Measurements from ENCODE around the gene RNF220. TPM values are rescaled to one million over a fixed set of nuclear protein-coding genes. Genes with fewer than 3 reads are reported as not detected.
A peak's percentile ranks its signal among the peaks of the same experiment; 100 is the strongest.

Gene RNF220
- total RNA-seq, 4 donors from 2014 or later: 45.8 to 169 (median 89.4) TPM

DNA sequence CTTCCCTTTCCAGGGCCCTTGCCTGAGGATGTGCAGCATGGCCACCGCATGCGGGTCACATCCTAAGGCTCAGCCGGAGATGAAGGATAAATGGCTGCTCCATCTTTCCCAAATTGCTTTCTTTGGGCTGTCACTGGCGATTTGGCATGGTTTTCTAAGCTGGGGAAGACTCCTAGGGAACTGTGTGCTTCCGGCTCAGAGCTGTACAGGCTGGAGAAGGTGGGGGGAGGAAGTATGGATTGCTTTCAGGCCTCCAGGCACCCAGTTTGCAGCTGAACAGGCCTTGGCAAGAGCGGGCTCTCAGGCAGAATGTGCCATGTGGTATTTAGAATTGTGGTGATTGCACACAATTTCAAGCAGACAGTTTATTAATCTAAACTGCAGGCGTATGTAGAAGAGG lies 220.3 kb downstream of the RNF220 start:
- in situ Hi-C loops (cut with MboI; ENCODE audit: low pct_ligation_motif_present in 1 of 4, low pct_unique_long_range_greater_than_20kb in 1 of 4, low sequenced_read_pairs in 3 of 4) (no loop called here), intact Hi-C loops (cut with DNase I; ENCODE audit: low total_unique reads) (no loop called here)
- Histone ChIP-seq H3K4me3 (no peak overlapping the region), H3K9me3 (no peaks in the 10 kb centered on the region), H3K27me3 (no peaks in the 10 kb centered on the region), H3K4me1 (no peaks in the 10 kb centered on the region), H3K36me3 (no peaks in the 10 kb centered on the region), H3K27ac (no peak overlapping the region)
- no peak for DNase-seq
- whole genome bisulfite sequencing, 2 donors (ENCODE audit: low coverage in 1 of 2): 91% methylated on average over 7 of the region's 7 CpGs; no CpG with 5 or more reads in 1 of the 2 donors
- no peak for TF ChIP-seq POLR2AphosphoS5 (IDR thresholded peaks at IDR 0.05)
- no peak for TF ChIP-seq EP300 (IDR thresholded peaks at IDR 0.05; ENCODE audit: low read depth)
- TF ChIP-seq, protein P1, sequence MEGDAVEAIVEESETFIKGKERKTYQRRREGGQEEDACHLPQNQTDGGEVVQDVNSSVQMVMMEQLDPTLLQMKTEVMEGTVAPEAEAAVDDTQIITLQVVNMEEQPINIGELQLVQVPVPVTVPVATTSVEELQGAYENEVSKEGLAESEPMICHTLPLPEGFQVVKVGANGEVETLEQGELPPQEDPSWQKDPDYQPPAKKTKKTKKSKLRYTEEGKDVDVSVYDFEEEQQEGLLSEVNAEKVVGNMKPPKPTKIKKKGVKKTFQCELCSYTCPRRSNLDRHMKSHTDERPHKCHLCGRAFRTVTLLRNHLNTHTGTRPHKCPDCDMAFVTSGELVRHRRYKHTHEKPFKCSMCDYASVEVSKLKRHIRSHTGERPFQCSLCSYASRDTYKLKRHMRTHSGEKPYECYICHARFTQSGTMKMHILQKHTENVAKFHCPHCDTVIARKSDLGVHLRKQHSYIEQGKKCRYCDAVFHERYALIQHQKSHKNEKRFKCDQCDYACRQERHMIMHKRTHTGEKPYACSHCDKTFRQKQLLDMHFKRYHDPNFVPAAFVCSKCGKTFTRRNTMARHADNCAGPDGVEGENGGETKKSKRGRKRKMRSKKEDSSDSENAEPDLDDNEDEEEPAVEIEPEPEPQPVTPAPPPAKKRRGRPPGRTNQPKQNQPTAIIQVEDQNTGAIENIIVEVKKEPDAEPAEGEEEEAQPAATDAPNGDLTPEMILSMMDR (IDR thresholded peaks at IDR 0.05): no peak
- TF ChIP-seq POLR2A (IDR thresholded peaks at IDR 0.05): no peak

DNA sequence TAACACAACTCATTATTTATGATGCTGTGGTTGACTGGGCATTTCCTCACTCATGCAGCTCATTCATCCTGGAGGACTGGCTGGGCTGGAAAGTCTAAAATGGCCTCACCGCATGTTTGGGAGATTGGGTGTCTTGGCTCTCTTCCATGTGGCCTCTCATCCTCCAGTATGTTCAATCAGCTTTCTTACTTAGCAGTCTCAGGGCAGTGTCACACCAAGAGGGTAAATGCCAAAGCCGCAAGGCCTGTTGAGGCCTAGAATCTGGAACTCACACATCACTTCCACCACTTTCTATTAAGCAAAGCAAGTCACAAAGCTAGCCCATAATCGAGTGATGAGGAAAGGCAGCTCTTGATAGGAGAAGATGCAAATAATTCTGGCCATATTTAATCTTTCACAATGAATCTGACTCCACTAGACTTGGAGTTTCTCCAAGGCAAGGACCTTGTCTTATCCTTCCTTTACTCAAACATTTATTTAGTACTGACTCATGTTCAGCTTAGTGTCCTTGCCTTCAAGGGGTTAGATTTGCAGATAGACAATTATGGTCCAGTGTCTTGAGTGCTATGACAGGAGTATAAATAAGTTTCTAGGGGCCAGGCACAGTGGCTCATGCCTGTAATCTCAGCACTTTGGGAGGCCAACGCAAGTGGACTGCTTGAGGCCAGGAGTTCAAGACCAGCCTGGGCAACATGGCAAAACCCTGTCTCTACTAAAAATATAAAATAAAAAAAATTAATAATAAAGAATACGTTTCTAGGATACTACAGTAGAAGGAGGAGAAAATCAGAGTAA lies 224.1 kb downstream of the RNF220 start:
- Histone ChIP-seq H3K4me3 (no peak overlapping the region), H3K27ac (no peak overlapping the region), H3K9me3 (no peaks in the 10 kb centered on the region), H3K36me3 (no peaks in the 10 kb centered on the region), H3K4me1 (peaks cover 6 to 24% (median 16%) of the 10 kb centered on the region in 4 donors), H3K27me3 (no peaks in the 10 kb centered on the region)
- WGBS, 2 donors (ENCODE audit: low coverage in 1 of 2): 87 to 96% methylated on average over 3 to 5 of the region's 5 CpGs
- DNase-seq: no peak
- in situ Hi-C loops (cut with MboI; ENCODE audit: low pct_ligation_motif_present in 1 of 4, low pct_unique_long_range_greater_than_20kb in 1 of 4, low sequenced_read_pairs in 3 of 4): no loop called here
- intact Hi-C loops (cut with DNase I; ENCODE audit: low total_unique reads): no loop called here
- TF ChIP-seq, protein P1 (IDR thresholded peaks at IDR 0.05): no peak
- TF ChIP-seq POLR2A (IDR thresholded peaks at IDR 0.05) (no peak), EP300 (IDR thresholded peaks at IDR 0.05; ENCODE audit: low read depth) (no peak), POLR2AphosphoS5 (IDR thresholded peaks at IDR 0.05) (no peak)

DNA sequence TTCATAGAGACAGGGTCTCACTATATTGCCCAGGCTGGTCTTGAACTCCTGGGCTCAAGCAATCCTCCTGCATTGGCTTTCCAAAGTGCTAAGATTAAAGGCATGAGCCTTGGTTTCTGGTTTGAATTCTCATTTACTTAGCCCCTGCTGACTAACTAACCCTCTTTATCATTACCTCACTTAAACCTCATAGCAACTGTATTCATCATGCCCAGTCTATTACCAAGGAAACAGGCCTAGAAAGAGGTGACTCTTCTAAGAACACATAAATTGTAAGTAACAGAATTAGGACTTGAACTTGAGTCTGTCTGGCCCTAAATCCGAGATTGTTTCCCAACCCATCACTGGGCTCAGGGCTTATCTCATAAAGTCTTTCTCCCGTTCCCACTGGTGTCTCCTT lies 225.1 kb downstream of the RNF220 start:
- Histone ChIP-seq H3K9me3 (no peaks in the 10 kb centered on the region), H3K4me1 (peaks cover 6 to 30% (median 16%) of the 10 kb centered on the region in 4 donors), H3K27me3 (no peaks in the 10 kb centered on the region), H3K4me3 (no peak overlapping the region), H3K27ac (no peak overlapping the region), H3K36me3 (no peaks in the 10 kb centered on the region)
- in situ Hi-C loops (cut with MboI; ENCODE audit: low pct_ligation_motif_present in 1 of 4, low pct_unique_long_range_greater_than_20kb in 1 of 4, low sequenced_read_pairs in 3 of 4) (no loop called here), intact Hi-C loops (cut with DNase I; ENCODE audit: low total_unique reads) (no loop called here)
- TF ChIP-seq EP300 (IDR thresholded peaks at IDR 0.05; ENCODE audit: low read depth) (no peak), POLR2AphosphoS5 (IDR thresholded peaks at IDR 0.05) (no peak), POLR2A (IDR thresholded peaks at IDR 0.05) (no peak)
- TF ChIP-seq, protein P1 (IDR thresholded peaks at IDR 0.05): no peak
- WGBS, 2 donors (ENCODE audit: low coverage in 1 of 2): 94 to 100% methylated on average over 1 to 2 of the region's 2 CpGs
- DNase-seq: no peak

DNA sequence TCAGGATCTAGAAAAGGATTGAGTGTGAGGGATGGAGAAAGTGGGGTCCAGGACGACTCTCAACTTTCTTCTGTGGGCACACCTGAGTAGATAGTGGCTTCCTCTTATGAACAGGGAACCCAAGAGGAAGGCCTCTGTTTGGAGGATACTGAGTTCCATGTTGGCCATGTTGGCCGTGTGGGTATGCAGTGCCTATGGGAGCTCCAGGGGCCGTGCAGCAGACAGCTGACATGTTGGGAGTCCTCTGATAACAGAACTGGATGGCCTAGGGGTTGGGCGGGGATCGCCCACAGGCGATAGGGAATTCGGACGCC lies 226.2 kb downstream of the RNF220 start:
- DNase-seq: no peak
- Histone ChIP-seq H3K9me3 (no peaks in the 10 kb centered on the region), H3K36me3 (peaks cover 0 to 5% (median 1%) of the 10 kb centered on the region in 4 donors), H3K27me3 (no peaks in the 10 kb centered on the region), H3K27ac (peak overlapping the region; percentile 93 to 98 (median 96)), H3K4me3 (peak overlapping the region; percentile 3 to 86 (median 81)), H3K4me1 (peaks cover 13 to 33% (median 16%) of the 10 kb centered on the region in 4 donors)
- intact Hi-C loops (cut with DNase I; ENCODE audit: low total_unique reads): no loop called here
- 21 to 100% methylated on average over 1 to 8 of the region's 8 CpGs for WGBS, 2 donors (ENCODE audit: low coverage in 1 of 2)
- in situ Hi-C loops (cut with MboI; ENCODE audit: low pct_ligation_motif_present in 1 of 4, low pct_unique_long_range_greater_than_20kb in 1 of 4, low sequenced_read_pairs in 3 of 4): no loop called here
- TF ChIP-seq, protein P1 (IDR thresholded peaks at IDR 0.05): peak in 1 of 5 experiments; percentile 19
- no peak for TF ChIP-seq POLR2AphosphoS5 (IDR thresholded peaks at IDR 0.05)
